Stimulated activated CD4-positive, alpha-beta T cell treated with anti-CD3 and anti-CD28 coated beads, Interleukin-4, amount 100 ng/mL, for 4 hours (primary cell): ENCODE measurements around the gene NRL.
A peak's percentile ranks its signal among the peaks of the same experiment; 100 is the strongest.

Source experiments
- DNase-seq, 2 experiments: peaks; one replicate each; pipeline ENCODE4 v3.0.0-alpha.2; 2020

The NRL gene

GRCh38 chr14:24143511-24143910, 28.8 kb upstream of the NRL start:
- no peak for DNase-seq

GRCh38 chr14:24141097-24141880, 26.5 kb upstream of the NRL start, which contains the start of gene EMC9:
EMC9 (minus strand) TSS chr14:24141591; CDS start chr14:24141304, 287 bp downstream.
- DNase-seq: peak; percentile 99

GRCh38 chr14:24139272-24139934, 24.7 kb upstream of the NRL start:
- DNase-seq: no peak

- no peak for DNase-seq
These were observed 23.9 kb upstream of the NRL start for GRCh38 chr14:24138396-24139271.

GRCh38 chr14:24137529-24138395, 23.0 kb upstream of the NRL start:
- DNase-seq: no peak

GRCh38 chr14:24136684-24137528, 22.2 kb upstream of the NRL start:
- DNase-seq: no peak

- peak; percentile 91 to 95 for DNase-seq
These were observed 21.3 kb upstream of the NRL start, which contains the start of gene PSME1 for GRCh38 chr14:24135834-24136683. PSME1 (plus strand) TSS chr14:24136194; CDS start chr14:24136263, 69 bp downstream.

GRCh38 chr14:24135584-24135833, 20.8 kb upstream of the NRL start:
- no peak for DNase-seq

GRCh38 chr14:24133735-24134134, 19.0 kb upstream of the NRL start:
- no peak for DNase-seq

GRCh38 chr14:24132976-24133375, 18.2 kb upstream of the NRL start:
- no peak for DNase-seq

GRCh38 chr14:24132061-24132685, 17.4 kb upstream of the NRL start:
- DNase-seq: peak in 1 of 2 experiments; percentile 24

GRCh38 chr14:24131549-24131966, 16.8 kb upstream of the NRL start:
- DNase-seq: no peak

GRCh38 chr14:24130717-24131548, 16.2 kb upstream of the NRL start:
- DNase-seq: no peak

GRCh38 chr14:24130380-24130716, 15.6 kb upstream of the NRL start, which contains the start of gene FITM1:
FITM1 (plus strand) TSS chr14:24130659; CDS start chr14:24131564, 905 bp downstream.
- DNase-seq: no peak

GRCh38 chr14:24129410-24129998, 14.8 kb upstream of the NRL start:
- DNase-seq: no peak

GRCh38 chr14:24127673-24128072, 12.9 kb upstream of the NRL start:
- no peak for DNase-seq

- no peak for DNase-seq
These were observed 12.2 kb upstream of the NRL start for GRCh38 chr14:24126939-24127338.
